Astrocyte of the spinal cord (primary cell): ENCODE results near the gene PIGC.
A peak's percentile ranks its signal among the peaks of the same experiment; 100 is the strongest.

Experiments
- DNase-seq: peaks from one replicate; pipeline ENCODE4 v3.0.0; 2011; ENCODE audit warnings: low read depth, low spot score
- H3K4me3 ChIP-seq: 2 replicates; pipeline ENCODE4 v1.5.1; 2011; ENCODE audit warnings: low read depth, mild to moderate bottlenecking, low read length, moderate library complexity
- CTCF ChIP-seq: IDR thresholded peaks from 2 replicates; pipeline ENCODE4 v1.5.1; 2012; ENCODE audit warnings: low read depth, mild to moderate bottlenecking, low read length, inconsistent platforms
- in situ Hi-C: cut with HindIII; loops from 2 replicates; pipeline ENCODE4 v1.10.0; 2017; ENCODE audit warnings: low sequenced_read_pairs

The PIGC gene

GRCh38 chr1:172399756-172400721 is 43.8 kb downstream of the PIGC start:
- no peak overlapping the region for H3K4me3 ChIP-seq
- in situ Hi-C loops = no loop called here
- no peak for DNase-seq
- no peak for TF ChIP-seq CTCF

- DNase-seq = peak; percentile 95
- in situ Hi-C loops = no loop called here
- peak; percentile 23 for TF ChIP-seq CTCF
- no peak overlapping the region for H3K4me3 ChIP-seq
Measured at GRCh38 chr1:172398970-172399755, 44.7 kb downstream of the PIGC start.

- no peak for TF ChIP-seq CTCF
- no peak overlapping the region for H3K4me3 ChIP-seq
- DNase-seq = peak; percentile 45
- in situ Hi-C loops = no loop called here
Measured at GRCh38 chr1:172398193-172398592, 45.7 kb downstream of the PIGC start.

GRCh38 chr1:172397633-172398032 is 46.2 kb downstream of the PIGC start:
- in situ Hi-C loops = no loop called here
- no peak for TF ChIP-seq CTCF

GRCh38 chr1:172397221-172397620 is 46.6 kb downstream of the PIGC start:
- H3K4me3 ChIP-seq = no peak overlapping the region
- TF ChIP-seq CTCF = no peak
- peak; percentile 62 for DNase-seq
- in situ Hi-C loops = no loop called here

More at GRCh38 chr1:172397633-172398032, 46.2 kb downstream of the PIGC start:
- DNase-seq = no peak
- H3K4me3 ChIP-seq = no peak overlapping the region

- no peak overlapping the region for H3K4me3 ChIP-seq
- no peak for TF ChIP-seq CTCF
- no peak for DNase-seq
- in situ Hi-C loops = no loop called here
Measured at GRCh38 chr1:172395576-172395975, 48.3 kb downstream of the PIGC start.
